Measurements from ENCODE around the gene TXK. TPM values are rescaled to one million over a fixed set of nuclear protein-coding genes. Genes with fewer than 3 reads are reported as not detected.

The TXK gene
- total RNA-seq, 1 experiment from 2014 or later, result 0.39 TPM

DNA sequence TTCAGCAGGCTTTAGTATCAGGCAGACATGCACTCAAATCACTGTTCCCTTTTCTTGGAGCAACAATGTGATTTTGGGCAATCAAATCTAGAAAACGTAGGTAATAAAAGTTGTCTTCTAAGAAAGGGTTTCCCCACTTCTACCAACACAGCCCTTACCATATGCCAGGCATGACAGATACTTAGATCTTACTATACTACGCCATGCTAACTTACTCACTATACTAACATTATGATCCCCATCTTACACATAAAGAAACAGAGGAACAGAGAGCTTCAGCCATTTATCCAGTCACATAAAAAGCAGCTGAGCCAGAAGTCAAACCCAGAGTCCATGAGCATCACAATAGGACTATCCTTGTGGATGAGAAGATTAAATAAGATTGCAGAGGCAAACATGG, 9.2 kb downstream of the TXK start:
- Histone ChIP-seq H3K23me2 (ENCODE audit: insufficient read length, low read depth, low read length, poor library complexity, severe bottlenecking) (no peaks in the 10 kb centered on the region), H3K18ac (ENCODE audit: insufficient read length, low read depth, low read length) (no peak overlapping the region), H3K14ac (ENCODE audit: insufficient read depth, low read length) (no peak overlapping the region), H2BK5ac (ENCODE audit: insufficient read length, low read length) (no peak overlapping the region), H4K8ac (replicated peaks; ENCODE audit: insufficient read length, low read depth, low read length) (no peak overlapping the region), H3K79me1 (ENCODE audit: insufficient read depth, low read depth, low read length, poor library complexity, severe bottlenecking) (no peaks in the 10 kb centered on the region), H3K27ac (ENCODE audit: insufficient read length, low read depth, low read length) (no peak overlapping the region), H2BK120ac (ENCODE audit: low read depth, low read length, poor library complexity, severe bottlenecking) (no peak overlapping the region), H2BK20ac (ENCODE audit: low read depth, low read length, poor library complexity, severe bottlenecking) (no peak overlapping the region), H3K79me2 (ENCODE audit: insufficient read depth, low read length) (no peaks in the 10 kb centered on the region), H2BK12ac (ENCODE audit: insufficient read length, low read depth, low read length) (no peak overlapping the region), H3K4ac (ENCODE audit: low read depth, low read length) (no peak overlapping the region), H3K4me1 (ENCODE audit: insufficient read depth, low read length) (peaks cover 3% of the 10 kb centered on the region; the same call in 1 of the 2 replicates), H2AFZ (ENCODE audit: low read length) (no peak overlapping the region), H3T11ph (ENCODE audit: low read length) (no peak overlapping the region), H2BK15ac (ENCODE audit: low read depth, low read length) (no peak overlapping the region), H4K91ac (ENCODE audit: insufficient read length, low read depth, low read length) (no peak overlapping the region), H2AK5ac (ENCODE audit: insufficient read length, low read length) (no peak overlapping the region), H4K5ac (ENCODE audit: insufficient read length, low read depth, low read length) (no peak overlapping the region), H3K9me3 (ENCODE audit: control insufficient read depth, low read depth, low read length) (no peaks in the 10 kb centered on the region), H3K27me3 (ENCODE audit: insufficient read depth, low read length) (no peaks in the 10 kb centered on the region), H3K9ac (ENCODE audit: extremely low read depth, insufficient read length, low read length) (no peak overlapping the region), H4K20me1 (ENCODE audit: control insufficient read depth, insufficient read depth, insufficient read length) (no peaks in the 10 kb centered on the region), H3K4me2 (ENCODE audit: insufficient read depth, insufficient read length, low read length) (no peak overlapping the region), H3K23ac (ENCODE audit: insufficient read length, low read depth, low read length) (no peak overlapping the region), H3K56ac (ENCODE audit: insufficient read length, low read depth, low read length) (no peak overlapping the region)
- H3K9me3 Mint-ChIP-seq, result no peaks in the 10 kb centered on the region
- TF ChIP-seq, protein P1, sequence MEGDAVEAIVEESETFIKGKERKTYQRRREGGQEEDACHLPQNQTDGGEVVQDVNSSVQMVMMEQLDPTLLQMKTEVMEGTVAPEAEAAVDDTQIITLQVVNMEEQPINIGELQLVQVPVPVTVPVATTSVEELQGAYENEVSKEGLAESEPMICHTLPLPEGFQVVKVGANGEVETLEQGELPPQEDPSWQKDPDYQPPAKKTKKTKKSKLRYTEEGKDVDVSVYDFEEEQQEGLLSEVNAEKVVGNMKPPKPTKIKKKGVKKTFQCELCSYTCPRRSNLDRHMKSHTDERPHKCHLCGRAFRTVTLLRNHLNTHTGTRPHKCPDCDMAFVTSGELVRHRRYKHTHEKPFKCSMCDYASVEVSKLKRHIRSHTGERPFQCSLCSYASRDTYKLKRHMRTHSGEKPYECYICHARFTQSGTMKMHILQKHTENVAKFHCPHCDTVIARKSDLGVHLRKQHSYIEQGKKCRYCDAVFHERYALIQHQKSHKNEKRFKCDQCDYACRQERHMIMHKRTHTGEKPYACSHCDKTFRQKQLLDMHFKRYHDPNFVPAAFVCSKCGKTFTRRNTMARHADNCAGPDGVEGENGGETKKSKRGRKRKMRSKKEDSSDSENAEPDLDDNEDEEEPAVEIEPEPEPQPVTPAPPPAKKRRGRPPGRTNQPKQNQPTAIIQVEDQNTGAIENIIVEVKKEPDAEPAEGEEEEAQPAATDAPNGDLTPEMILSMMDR (conservative IDR thresholded peaks at IDR 0.05), result no peak
- H3K4me3 Mint-ChIP-seq, result no peak overlapping the region
- no peaks in the 10 kb centered on the region; a peak in 1 of 7 replicates for H3K36me3 Mint-ChIP-seq (ENCODE audit: insufficient read depth in 1 of 3, low read depth in 3 of 3)
- no peak overlapping the region for H3K27ac Mint-ChIP-seq
- H3K4me1 Mint-ChIP-seq, result peaks cover 43 to 50% of the 10 kb centered on the region in 2 experiments
- no peak for DNase-seq
- WGBS (ENCODE audit: extremely low coverage, insufficient read length, low lambda C conversion rate), result no CpG with 5 or more reads among the region's 2 CpGs
- H3K27me3 Mint-ChIP-seq (ENCODE audit: low read depth), result peaks cover 2% of the 10 kb centered on the region; the same call in 1 of the 2 replicates

Measured in H9 (cell line).